ENCODE measurements around the gene CFAP46.

Gene CFAP46

DNA sequence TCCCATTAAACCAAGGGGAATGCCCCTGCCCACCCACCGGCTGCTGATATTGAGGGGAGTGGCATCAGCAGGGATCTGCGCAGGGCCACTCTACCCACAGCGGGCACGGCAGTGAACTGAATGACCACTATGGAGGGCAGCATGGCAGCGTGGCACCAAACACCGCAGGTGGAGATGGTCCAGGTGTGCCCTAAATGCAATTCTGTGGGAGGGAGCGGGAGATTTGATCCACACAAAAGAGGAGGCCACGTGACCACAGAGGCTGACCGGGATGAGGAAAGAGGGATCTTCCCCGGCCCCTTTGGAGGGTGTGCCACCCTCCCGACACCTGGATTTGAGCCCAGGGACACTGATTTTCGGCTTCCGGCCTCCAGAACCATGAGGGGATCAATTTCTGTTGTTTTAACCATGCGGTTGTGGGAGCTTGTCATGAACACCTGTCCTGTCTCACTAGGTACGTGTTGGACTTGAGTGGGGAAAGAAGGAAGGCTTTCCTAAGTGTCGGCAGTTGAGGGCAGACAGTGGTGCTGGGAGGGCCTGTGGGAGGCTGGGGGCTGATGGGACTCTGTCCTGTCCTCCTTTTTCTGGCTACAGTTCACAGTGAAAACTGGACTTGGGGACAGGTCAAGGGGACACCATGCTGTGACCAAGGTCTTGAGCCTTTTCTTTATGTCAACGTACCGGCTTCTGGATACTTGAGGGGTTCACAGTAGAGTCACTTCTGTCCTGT, 66.1 kb downstream of the CFAP46 start:
- H3K27ac ChIP-seq (ENCODE audit: low read depth, low read length) = no peak overlapping the region
- no peaks in the 10 kb centered on the region for H3K4me1 ChIP-seq (ENCODE audit: control insufficient read depth, insufficient read depth, low read length)
- no peaks in the 10 kb centered on the region for H3K27me3 ChIP-seq (ENCODE audit: control insufficient read depth, insufficient read depth, low read length)
- H3K36me3 ChIP-seq (ENCODE audit: control insufficient read depth, insufficient read depth, low read length) = no peaks in the 10 kb centered on the region
- no peak overlapping the region for H3K9ac ChIP-seq (ENCODE audit: low read length)
- no peak overlapping the region for H3K4me3 ChIP-seq (ENCODE audit: low read length)

DNA sequence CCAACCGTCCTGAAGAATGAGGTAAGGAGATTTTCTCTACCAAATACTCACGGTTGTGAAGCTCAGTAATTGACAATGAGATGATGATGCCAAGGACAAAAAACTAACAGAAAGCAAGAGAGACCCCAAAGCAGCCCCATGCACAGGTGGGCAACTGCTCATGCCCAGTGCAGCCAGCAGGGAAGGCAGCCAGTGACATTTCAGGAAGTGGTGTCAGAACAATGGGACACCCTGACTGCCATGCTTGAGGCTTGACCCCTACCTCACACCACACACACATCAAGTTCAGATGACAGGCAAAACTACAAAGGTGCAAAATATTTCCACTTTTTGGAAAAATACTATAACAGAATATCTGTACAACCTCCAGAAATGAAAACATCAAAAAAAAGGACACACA, 66.9 kb downstream of the CFAP46 start:
- no peaks in the 10 kb centered on the region for H3K36me3 ChIP-seq (ENCODE audit: control insufficient read depth, insufficient read depth, low read length)
- no peaks in the 10 kb centered on the region for H3K27me3 ChIP-seq (ENCODE audit: control insufficient read depth, insufficient read depth, low read length)
- no peaks in the 10 kb centered on the region for H3K4me1 ChIP-seq (ENCODE audit: control insufficient read depth, insufficient read depth, low read length)
- H3K4me3 ChIP-seq (ENCODE audit: low read length) = no peak overlapping the region
- H3K9ac ChIP-seq (ENCODE audit: low read length) = no peak overlapping the region
- no peak overlapping the region for H3K27ac ChIP-seq (ENCODE audit: low read depth, low read length)

DNA sequence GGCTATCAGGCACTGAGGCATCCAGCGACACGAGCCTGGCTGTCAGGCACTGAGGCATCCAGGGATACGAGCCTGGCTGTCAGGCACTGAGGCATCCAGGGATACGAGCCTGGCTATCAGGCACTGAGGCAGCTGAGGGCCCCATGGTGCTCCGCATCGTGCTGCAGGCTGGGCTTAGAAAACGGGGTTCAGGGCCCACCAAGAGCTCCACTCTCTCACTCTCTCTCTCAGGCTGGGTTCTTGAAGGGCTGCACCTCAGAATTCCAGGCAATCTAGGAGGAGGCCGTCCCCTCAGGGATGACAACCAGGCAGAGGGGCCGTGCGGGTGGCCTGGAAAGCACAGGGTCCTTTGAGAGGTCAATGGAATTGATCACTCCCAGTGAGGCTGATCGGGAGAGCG, 69.0 kb downstream of the CFAP46 start:
- Histone ChIP-seq H3K9ac (ENCODE audit: low read length) (no peak overlapping the region), H3K36me3 (ENCODE audit: control insufficient read depth, insufficient read depth, low read length) (no peaks in the 10 kb centered on the region), H3K4me3 (ENCODE audit: low read length) (no peak overlapping the region), H3K27me3 (ENCODE audit: control insufficient read depth, insufficient read depth, low read length) (no peaks in the 10 kb centered on the region), H3K27ac (ENCODE audit: low read depth, low read length) (no peak overlapping the region), H3K4me1 (ENCODE audit: control insufficient read depth, insufficient read depth, low read length) (no peaks in the 10 kb centered on the region)

DNA sequence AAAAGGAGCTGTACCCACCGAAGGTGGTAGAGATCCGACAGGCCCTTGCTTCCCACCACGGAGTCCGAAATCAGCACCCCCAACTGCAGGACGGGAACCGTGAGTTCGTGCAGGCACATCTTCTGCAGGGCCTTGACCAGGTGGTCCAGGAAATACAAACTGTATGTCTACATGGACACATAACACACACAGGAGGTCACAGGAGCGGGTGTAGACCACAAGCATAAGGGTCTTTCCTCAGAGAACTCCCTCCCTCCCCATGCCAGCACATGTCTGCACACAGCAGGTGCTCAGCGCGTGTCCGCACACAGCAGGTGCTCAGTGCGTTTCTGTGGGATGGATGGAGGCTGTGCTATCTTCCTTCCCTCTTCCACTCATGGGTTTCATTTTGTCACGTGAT, 69.7 kb downstream of the CFAP46 start:
- H3K27me3 ChIP-seq (ENCODE audit: control insufficient read depth, insufficient read depth, low read length) = no peaks in the 10 kb centered on the region

DNA sequence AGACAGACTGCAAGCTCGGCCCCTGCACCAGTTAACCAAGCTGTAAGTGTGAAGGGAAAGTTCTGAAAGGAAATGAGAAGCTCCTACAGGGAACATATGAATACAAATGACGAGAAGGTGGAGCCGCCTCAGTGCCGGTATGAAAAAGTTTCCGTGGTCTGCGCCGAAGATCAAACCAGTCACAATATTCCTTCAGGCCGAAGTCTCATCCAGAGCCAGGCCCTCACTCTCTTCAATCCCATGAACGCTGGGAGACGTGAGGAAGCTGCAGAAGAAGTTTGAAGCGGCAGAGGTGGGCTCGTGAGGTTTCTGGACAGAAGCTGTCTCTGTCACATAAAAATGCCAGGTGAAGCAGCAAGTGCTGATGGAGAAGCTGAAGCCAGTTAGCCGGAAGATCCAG, 71.9 kb downstream of the CFAP46 start:
- Histone ChIP-seq H3K9ac (ENCODE audit: low read length) (no peak overlapping the region), H3K36me3 (ENCODE audit: control insufficient read depth, insufficient read depth, low read length) (no peaks in the 10 kb centered on the region), H3K27me3 (ENCODE audit: control insufficient read depth, insufficient read depth, low read length) (peaks cover 3% of the 10 kb centered on the region), H3K4me1 (ENCODE audit: control insufficient read depth, insufficient read depth, low read length) (no peaks in the 10 kb centered on the region), H3K4me3 (ENCODE audit: low read length) (no peak overlapping the region), H3K27ac (ENCODE audit: low read depth, low read length) (no peak overlapping the region)

More for the DNA sequence above, 69.7 kb downstream of the CFAP46 start:
- no peak overlapping the region for H3K27ac ChIP-seq (ENCODE audit: low read depth, low read length)
- no peaks in the 10 kb centered on the region for H3K36me3 ChIP-seq (ENCODE audit: control insufficient read depth, insufficient read depth, low read length)
- H3K4me1 ChIP-seq (ENCODE audit: control insufficient read depth, insufficient read depth, low read length) = no peaks in the 10 kb centered on the region
- no peak overlapping the region for H3K9ac ChIP-seq (ENCODE audit: low read length)
- no peak overlapping the region for H3K4me3 ChIP-seq (ENCODE audit: low read length)

DNA sequence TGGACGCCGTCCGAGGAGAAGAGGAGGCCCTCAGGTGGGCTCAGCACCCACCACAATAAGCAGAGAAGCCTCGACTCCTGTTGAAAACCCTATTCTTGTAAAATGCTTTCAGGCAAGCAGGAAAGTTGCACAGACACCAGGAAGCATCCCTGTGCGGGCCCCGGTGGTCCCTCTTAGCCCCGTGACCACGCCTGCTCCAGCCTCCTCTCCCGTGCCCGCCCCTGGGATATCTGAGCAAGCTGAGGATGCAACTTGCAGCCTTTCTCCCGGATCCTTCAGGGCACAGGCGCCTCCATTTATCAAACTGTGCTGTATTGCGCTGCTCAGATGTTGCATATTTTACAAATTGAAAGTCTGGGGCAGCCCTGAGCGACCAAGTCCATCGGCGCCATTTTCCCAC, 72.7 kb downstream of the CFAP46 start:
- H3K9ac ChIP-seq (ENCODE audit: low read length) = no peak overlapping the region
- no peak overlapping the region for H3K4me3 ChIP-seq (ENCODE audit: low read length)
- H3K27me3 ChIP-seq (ENCODE audit: control insufficient read depth, insufficient read depth, low read length) = peaks cover 10% of the 10 kb centered on the region
- no peaks in the 10 kb centered on the region for H3K4me1 ChIP-seq (ENCODE audit: control insufficient read depth, insufficient read depth, low read length)
- no peak overlapping the region for H3K27ac ChIP-seq (ENCODE audit: low read depth, low read length)
- H3K36me3 ChIP-seq (ENCODE audit: control insufficient read depth, insufficient read depth, low read length) = no peaks in the 10 kb centered on the region

DNA sequence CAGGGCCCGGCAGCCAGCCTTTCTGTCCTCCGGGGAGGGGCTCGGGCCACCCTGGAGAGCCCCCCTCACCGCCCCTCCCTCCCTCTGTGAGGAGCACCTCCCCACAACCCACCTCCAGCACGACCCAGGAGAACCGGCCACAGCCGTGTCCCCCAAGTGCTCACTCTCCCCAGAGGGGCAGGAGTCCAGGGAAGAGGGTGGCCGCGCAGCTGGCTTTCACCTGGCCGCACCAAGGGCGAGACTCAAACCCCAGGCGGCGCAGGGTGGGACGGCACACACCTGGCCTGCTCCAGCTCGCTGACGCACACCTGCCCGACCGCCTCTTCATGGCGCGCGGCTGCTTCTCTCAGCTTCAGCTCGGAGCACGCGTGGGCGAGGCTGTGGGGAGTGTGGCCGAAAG, 73.4 kb downstream of the CFAP46 start:
- H3K27me3 ChIP-seq (ENCODE audit: control insufficient read depth, insufficient read depth, low read length) = peaks cover 10% of the 10 kb centered on the region

DNA sequence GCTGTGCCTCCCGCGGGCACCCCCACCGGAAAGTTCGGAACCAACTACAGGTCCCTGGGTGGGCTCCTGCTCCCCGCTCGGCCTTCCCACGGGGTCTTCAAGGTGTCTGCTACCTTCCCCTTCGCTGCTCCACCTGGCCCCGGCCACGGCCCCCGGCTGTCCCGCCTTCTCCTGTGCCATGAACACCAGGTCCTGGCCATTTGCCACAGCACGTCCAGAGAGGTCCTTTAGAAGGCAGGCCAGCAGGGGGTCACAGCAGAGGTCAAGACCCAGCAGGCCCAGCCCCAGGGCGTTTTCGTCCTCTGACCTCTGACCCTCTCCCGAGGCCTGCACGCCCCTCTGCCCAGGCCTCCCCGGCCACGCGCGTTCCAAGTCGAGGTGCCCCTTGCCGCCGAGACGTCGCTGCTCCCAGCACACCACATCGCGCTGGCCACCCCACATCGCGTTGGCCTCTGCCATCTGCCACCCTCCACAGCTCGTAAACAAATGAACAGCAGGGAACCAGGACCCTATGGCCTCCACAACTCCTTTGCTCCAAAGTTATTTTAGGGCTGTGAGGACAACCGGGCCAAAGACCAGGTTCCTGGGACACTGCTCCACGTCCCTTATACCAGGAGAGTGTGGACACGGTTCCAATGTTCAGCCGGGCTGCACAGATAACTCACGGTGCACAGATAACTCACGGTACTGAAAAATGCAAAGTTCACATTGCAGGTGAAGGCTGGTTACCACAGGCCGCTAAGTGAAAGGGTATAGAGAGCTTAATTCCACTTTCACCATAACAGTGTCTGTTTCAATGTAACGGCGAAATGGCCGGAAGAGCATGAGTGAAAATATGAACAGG, 74.3 kb downstream of the CFAP46 start:
- Histone ChIP-seq H3K9ac (ENCODE audit: low read length) (no peak overlapping the region), H3K27me3 (ENCODE audit: control insufficient read depth, insufficient read depth, low read length) (peaks cover 10% of the 10 kb centered on the region), H3K4me1 (ENCODE audit: control insufficient read depth, insufficient read depth, low read length) (no peaks in the 10 kb centered on the region), H3K27ac (ENCODE audit: low read depth, low read length) (no peak overlapping the region), H3K4me3 (ENCODE audit: low read length) (no peak overlapping the region), H3K36me3 (ENCODE audit: control insufficient read depth, insufficient read depth, low read length) (no peaks in the 10 kb centered on the region)

More for the DNA sequence above, 73.4 kb downstream of the CFAP46 start:
- no peak overlapping the region for H3K4me3 ChIP-seq (ENCODE audit: low read length)
- H3K36me3 ChIP-seq (ENCODE audit: control insufficient read depth, insufficient read depth, low read length) = no peaks in the 10 kb centered on the region
- no peak overlapping the region for H3K27ac ChIP-seq (ENCODE audit: low read depth, low read length)
- no peaks in the 10 kb centered on the region for H3K4me1 ChIP-seq (ENCODE audit: control insufficient read depth, insufficient read depth, low read length)
- no peak overlapping the region for H3K9ac ChIP-seq (ENCODE audit: low read length)

DNA sequence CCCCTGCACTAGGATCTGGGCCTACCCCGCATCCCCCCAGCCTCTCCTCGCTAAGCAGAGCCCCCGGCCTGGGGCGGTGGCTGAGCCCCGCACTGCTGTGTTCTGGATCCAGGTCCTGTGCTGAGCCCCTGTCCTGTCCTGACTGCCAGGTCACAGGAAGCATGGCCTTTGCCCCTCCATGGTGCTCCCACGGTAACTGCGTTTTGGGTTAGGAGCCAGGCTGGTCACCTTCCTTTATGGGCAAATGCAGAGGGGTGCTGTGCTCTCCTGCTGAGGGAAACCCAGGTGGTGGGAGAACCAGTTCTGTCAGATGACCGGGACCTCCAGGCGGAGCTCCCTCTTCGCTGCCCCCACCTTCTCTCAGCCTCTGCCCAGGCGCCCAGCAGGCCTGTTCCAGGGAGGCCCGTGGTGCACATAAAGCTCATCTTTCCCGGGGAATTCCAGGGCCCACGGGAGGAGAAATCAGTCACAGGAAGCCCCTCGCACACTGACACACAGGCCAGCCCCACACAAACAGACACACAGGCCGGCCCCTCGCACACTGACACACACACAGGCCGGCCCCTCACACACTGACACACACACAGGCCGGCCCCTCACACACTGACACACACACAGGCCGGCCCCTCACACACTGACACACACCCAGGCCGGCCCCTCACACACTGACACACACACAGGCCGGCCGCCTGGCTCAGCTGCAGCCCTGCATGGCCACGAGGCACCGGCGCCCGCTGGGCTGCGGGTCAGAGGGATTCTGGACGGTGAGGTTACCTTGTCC, 75.6 kb downstream of the CFAP46 start:
- no peaks in the 10 kb centered on the region for H3K36me3 ChIP-seq (ENCODE audit: control insufficient read depth, insufficient read depth, low read length)
- H3K4me1 ChIP-seq (ENCODE audit: control insufficient read depth, insufficient read depth, low read length) = no peaks in the 10 kb centered on the region
- H3K27me3 ChIP-seq (ENCODE audit: control insufficient read depth, insufficient read depth, low read length) = peaks cover 10% of the 10 kb centered on the region
- H3K9ac ChIP-seq (ENCODE audit: low read length) = no peak overlapping the region
- H3K27ac ChIP-seq (ENCODE audit: low read depth, low read length) = no peak overlapping the region
- H3K4me3 ChIP-seq (ENCODE audit: low read length) = no peak overlapping the region

DNA sequence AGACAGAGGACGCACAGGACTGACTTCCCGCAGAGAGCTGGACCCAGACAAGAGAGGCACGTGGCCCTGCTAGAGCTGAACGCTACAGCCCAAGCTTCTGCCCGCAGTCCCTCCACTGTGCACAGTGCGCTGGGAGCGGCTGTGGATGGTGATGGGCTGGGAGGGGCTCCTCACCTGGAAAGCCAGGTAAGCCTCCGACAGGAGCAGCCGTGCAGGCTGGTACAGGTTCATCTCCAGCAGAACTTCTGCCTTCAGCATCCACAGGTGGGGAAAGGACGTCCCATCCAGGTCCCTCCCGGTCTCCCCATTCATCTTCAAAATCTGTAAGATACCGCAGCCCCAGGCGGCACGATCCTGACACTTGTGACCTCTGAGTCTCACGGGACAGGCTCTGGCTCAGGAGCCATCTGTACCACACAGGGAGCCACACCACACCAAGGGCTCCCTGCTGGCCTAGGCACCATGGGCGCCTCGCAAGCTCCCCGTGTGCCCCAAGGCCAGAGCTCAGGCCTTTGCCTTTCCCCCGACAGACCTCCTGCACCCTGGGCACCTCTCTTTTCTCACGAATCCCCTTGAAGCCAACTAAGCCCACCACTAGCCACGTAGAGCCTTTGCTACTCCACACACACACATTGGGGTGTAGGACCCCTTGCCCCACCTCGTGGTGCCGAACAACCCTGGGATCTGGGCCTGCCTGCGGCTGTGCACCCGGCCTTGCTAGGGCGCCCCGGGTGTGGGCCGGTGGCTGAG, 76.3 kb downstream of the CFAP46 start:
- Histone ChIP-seq H3K27me3 (ENCODE audit: control insufficient read depth, insufficient read depth, low read length) (peaks cover 10% of the 10 kb centered on the region), H3K36me3 (ENCODE audit: control insufficient read depth, insufficient read depth, low read length) (no peaks in the 10 kb centered on the region), H3K9ac (ENCODE audit: low read length) (no peak overlapping the region), H3K4me3 (ENCODE audit: low read length) (no peak overlapping the region), H3K27ac (ENCODE audit: low read depth, low read length) (no peak overlapping the region), H3K4me1 (ENCODE audit: control insufficient read depth, insufficient read depth, low read length) (no peaks in the 10 kb centered on the region)

DNA sequence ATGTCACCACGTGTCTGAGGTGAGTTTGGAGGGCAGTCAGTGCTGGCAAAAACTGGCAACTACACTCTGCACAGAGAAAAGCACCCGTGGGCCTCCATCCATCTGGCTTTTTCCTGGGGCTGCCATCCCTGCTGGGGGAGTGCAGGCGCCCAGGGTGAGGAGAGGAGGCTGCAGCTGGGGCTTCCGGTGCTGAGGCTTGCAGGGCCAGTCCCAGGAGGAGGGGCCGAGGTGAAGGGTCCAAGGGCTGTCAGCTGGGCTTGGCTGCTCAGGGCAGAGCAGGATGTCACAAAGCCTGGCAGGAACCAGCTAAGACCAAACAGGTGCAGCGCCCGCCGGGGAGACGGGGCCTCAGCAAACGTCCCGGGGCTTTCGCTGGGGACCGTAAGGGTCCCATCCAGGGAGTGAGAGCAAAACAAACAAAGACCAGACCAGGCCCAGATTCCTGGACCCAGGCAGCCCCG, 77.2 kb downstream of the CFAP46 start:
- Histone ChIP-seq H3K4me3 (ENCODE audit: low read length) (no peak overlapping the region), H3K36me3 (ENCODE audit: control insufficient read depth, insufficient read depth, low read length) (no peaks in the 10 kb centered on the region), H3K4me1 (ENCODE audit: control insufficient read depth, insufficient read depth, low read length) (no peaks in the 10 kb centered on the region), H3K27ac (ENCODE audit: low read depth, low read length) (no peak overlapping the region), H3K9ac (ENCODE audit: low read length) (no peak overlapping the region), H3K27me3 (ENCODE audit: control insufficient read depth, insufficient read depth, low read length) (peaks cover 10% of the 10 kb centered on the region)
